H1 (cell line): ENCODE data around the gene SNED1. TPM values are rescaled to one million over a fixed set of nuclear protein-coding genes. Genes with fewer than 3 reads are reported as not detected.

Source experiments
- KDM4A ChIP-seq: IDR thresholded peaks from one replicate; pipeline ENCODE4 v1.7.1; 2012; ENCODE audit warnings: low read depth, mild to moderate bottlenecking, moderate library complexity, low read length, inconsistent platforms; ENCODE audit not compliant: severe bottlenecking
- KDM5A ChIP-seq: fragments of 200-600 bp; IDR thresholded peaks from 2 replicates; pipeline ENCODE4 v1.7.1; 2012; ENCODE audit warnings: mild to moderate bottlenecking, low read length, inconsistent platforms, mixed read lengths
- polyA plus RNA-seq, 7 experiments: library from polyadenylated mRNA; depleted of rRNA in 3 of 7; stranded (reverse) in 5 of 7; unstranded in 2 of 7; fragments of >200 nt in 5 of 7; fragments of 200-250 nt in 2 of 7; gene quantifications; 1 replicate in 5 of 7; 2 replicates in 1 of 7; 4 replicates in 1 of 7; pipeline versions ENCODE4 v1.2.1 to v1.2.3, GENCODE V29; 2011 to 2013; ENCODE audit warnings: missing spikeins in 2 of 7, mixed read lengths in 2 of 7
- total RNA-seq: library from RNA; stranded (reverse); fragmentation: NEBNext Ultra II Directional; extraction: Animal tissue kit (Norgen Biotek cat#: 25700); gene quantifications from 2 replicates; pipeline ENCODE4 v1.2.1, GENCODE V29; 2021

The SNED1 gene
- total and polyA plus RNA-seq, 2 of the 8 experiments (the other 6 are each of a cell fraction or from before 2014, with no cell fraction given) = 1.9 TPM

DNA sequence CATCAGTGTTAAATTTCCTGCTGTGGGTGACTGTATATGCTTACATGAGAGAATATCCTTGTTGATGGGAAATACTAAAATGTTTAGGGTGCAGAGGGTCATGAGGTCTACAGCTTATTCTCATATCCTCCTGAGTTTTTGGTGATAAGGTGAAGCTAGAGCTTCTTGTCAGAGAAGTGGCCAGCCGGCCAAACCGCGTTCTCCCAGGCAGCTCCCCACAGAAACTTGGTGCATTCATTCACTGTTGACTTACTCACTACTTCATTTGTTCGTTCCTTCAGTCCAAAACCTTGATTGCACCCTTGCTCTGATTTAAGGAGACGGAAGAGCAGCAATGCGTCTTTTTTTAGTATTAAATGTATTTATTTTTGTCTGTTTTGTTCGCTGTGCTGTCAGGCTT, 8.7 kb downstream of the SNED1 start (continued):
- TF ChIP-seq KDM4A = no peak
- no peak for TF ChIP-seq KDM5A
